GM19397 (cell line): Measurements from ENCODE around the gene NT5C1A.

Experiments used
- ATAC-seq: cut with Tn5 transposase; IDR thresholded peaks from one replicate; pipeline ENCODE4 v1.9.1; 2021; ENCODE audit warnings: mild to moderate bottlenecking, moderate library complexity; ENCODE audit not compliant: unreplicated experiment

Gene NT5C1A

GRCh38 chr1:39671793-39672550, at the start of gene NT5C1A:
Gene NT5C1A, minus strand, starts transcription at chr1:39672107. Its CDS starts 69 bp downstream, at chr1:39672038.
- ATAC-seq, result no peak

- no peak for ATAC-seq
Observed at GRCh38 chr1:39721664-39722063, 49.8 kb upstream of the NT5C1A start.

GRCh38 chr1:39720094-39720999, 48.4 kb upstream of the NT5C1A start:
- no peak for ATAC-seq

DNA sequence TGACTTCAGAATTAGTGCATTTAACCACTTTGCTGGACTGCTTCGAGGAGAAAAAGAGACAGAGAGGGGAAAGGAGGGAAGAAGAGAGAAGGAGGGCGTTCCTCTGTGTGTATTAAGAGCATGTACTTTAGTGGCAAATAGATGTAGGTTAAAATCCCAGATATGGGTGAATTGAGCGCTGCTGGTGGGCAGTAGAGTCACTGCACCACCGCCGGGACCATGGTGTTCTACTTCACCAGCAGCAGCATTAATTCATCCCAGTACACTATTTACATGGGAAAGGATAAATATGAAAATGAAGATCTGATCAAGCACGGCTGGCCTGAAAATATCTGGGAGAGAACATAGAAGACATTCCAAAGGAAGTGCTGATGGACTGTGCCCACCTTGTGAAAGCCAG, 45.9 kb upstream of the NT5C1A start:
- ATAC-seq, result no peak

DNA sequence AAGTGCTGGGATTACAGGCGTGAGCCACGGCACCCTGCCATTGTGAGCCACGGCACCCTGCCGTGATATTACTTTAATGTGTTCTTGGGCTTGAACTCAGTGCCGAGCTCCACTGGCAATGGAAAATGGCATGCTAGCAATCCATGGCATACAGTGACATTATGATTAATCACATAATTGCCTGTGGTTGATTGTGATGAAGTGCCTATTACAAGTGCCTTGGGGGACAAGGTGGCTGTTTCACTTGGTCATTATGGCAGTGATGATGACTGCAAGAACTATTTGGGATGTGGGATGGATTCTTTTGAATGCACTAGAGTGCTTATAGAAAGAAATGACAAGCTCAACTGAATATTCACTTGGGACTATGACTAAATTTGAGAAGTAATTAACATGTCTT, 41.6 kb upstream of the NT5C1A start:
- no peak for ATAC-seq

DNA sequence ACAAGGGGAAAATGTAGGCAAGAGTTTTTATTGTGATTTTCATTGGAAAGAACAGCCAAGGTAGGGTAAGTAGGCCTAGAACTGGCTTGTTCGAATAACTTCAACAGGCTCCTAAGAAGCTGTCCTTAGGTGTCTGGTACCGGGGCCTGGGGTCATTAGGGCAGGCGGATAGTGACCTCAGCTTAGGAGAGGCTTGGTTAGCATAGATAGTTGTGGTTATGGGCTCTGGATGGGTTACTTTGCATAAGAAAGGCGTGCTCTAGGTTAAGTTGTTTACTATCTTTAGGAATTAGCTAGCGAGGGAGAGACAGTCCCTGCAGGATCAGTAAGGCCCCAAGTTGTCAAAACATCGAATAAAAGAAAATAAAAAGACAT, 40.0 kb upstream of the NT5C1A start:
- no peak for ATAC-seq

DNA sequence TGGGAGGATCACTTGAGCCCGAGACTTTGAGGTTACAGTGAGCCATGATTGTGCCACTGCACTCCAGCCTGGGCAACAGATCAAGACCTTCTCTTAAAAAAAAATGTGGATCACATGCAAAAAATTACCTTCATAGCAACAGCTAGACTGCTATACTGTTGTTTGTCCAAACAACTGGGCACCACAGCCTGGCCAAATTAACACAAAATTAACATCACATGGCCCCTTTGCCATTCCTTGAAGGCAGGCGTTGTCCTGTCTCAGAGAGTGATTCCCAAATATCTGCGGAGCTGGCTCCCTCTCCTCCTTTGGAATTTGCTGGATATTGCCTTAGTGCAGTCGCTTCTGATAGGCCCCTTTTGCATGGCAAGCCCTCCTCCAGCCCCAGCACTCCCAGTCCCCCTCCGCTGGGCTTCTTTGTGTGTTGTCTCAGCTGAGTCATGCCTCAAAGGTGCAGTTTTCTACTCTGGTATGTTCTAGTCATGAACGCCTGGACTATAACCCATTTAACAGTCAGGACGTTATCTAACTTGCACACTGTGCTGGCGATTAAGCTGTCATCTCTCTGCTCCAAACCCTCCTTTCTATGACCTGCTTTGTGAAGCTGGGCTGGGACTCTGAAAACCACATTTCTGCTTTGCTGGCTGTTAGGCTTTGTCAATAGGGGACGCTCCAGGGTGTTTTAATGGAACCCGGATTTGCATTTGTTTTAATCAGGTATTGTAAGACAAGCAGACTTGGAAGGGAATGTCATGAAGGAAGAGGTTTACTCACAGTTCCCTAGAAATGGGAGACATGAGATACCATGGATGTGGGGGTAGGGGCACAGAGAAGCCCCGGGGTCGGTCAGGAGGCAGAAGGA, 39.4 kb upstream of the NT5C1A start:
- ATAC-seq, result no peak

- no peak for ATAC-seq
Observed at GRCh38 chr1:39707506-39707905, 35.6 kb upstream of the NT5C1A start.

DNA sequence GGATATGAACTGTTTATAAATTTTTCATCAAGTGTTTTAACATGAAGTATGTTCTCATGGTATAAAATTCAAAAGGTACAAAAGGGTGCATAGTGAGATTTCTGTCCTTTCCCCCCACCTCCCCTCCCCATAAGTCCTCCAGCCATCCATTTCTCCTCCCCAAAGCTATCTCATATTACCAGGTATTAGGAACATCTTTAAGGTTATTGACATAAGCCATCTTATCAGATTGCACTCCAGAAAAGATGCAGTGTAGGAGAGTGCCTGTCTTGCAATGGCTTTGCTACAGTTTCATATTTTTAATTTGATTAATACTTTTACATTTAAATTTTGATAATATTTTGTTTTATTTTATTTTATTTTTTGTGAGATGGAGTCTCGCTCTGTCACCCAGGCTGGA, 32.9 kb upstream of the NT5C1A start:
- ATAC-seq, result no peak

GRCh38 chr1:39701049-39701439, 29.1 kb upstream of the NT5C1A start:
- ATAC-seq, result no peak

- no peak for ATAC-seq
Observed at GRCh38 chr1:39700348-39700747, 28.4 kb upstream of the NT5C1A start.

DNA sequence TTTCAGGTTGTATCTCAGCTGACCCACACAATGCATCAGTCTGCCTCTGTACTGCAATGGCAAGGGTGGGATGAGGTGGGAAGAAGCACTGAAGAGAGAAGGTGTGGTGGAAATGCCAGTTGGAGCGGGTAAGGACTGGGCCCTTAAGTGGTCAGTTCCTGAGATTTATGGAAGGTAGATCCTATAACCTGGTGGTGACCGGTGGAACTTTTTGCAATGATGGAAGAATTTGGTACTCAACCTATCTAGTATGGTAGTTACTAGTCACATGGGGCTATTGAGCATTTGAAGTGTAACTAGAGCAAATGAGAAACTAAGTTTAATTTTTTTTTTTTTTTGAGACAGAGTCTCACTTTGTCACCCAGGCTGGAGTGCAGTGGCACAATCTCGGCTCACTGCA, 27.5 kb upstream of the NT5C1A start:
- no peak for ATAC-seq

DNA sequence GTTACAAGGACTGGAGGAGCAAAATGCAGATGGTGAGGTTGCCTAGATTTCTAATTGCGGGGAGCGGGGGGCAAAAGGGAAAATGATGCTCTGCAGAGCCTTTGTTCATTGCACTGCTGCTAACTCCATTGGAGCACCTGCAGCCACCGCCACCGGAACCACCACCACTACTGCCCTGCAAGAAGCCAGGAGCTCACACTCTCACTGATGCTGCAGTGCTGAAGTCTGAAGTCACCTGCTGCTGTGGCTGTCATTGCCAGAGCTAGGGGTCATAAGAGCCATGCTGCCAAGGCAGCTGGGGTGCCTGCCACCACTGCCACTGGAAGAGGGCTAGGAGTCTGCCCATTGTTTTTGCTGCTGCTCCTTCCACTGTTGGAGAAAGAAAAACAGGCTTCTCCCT, 26.7 kb upstream of the NT5C1A start:
- no peak for ATAC-seq

DNA sequence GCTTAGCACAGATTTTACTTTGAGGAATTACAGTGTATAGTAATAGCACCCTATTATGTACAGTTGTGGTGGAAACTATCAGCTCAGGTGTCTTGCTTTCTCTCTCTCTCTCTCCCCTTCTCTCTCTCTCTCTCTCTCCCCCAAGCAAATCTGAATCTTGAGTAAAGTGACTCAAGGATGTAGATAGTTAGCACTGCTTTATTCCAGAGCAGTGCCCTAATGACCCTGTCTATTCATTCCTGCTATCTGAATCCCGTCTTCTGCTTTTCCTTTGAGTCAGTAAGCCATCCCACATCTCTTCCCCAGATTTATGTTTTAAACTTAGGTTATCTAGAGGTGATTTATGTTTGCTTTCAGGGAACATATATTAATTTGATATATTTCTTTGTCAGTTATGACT, 24.5 kb upstream of the NT5C1A start:
- no peak for ATAC-seq

DNA sequence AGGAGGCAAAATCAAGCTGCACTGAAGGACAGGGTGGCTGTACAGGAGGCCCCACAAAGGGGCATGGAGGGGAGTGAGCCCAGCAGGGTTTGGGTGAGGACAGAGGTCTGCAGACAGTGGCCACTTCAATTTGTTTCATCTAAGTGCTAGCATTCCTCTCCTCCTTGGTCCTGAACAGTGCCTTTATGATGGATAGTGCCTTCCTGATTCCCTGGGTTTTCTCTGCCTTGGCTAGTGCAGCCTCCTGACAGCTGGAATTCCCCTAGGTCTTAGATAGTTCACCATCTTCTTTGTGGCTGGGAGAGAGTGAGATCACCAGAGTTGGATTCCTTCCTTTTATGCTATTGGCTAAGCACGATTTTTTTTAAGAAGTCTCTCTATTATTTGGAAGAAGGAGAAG, 23.1 kb upstream of the NT5C1A start:
- no peak for ATAC-seq

DNA sequence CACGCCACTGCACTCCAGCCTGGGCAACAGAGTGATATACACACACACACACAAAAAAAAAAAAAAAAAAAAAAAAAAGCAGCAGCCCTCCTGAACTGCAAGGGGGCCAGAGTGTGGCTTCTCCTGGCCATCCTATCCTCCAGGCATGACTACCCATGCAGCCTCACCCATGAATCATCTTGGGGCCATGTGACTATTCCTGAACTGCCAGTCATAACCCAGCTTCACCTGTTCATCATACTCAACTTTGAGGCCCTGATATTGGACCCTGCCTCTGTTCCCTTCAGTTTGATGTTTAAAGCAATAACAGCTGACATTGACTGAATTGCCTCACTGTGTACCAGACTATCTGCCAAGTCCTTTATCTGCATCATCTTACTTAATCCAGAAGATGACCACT, 22.1 kb upstream of the NT5C1A start:
- ATAC-seq, result no peak

GRCh38 chr1:39692152-39693074, 20.5 kb upstream of the NT5C1A start:
- ATAC-seq, result no peak

- ATAC-seq, result no peak
Observed at GRCh38 chr1:39691383-39692151, 19.7 kb upstream of the NT5C1A start, which contains the start of gene HPCAL4. Gene HPCAL4, minus strand, starts transcription at chr1:39691433. Its CDS starts 6,830 bp downstream, at chr1:39684603.

DNA sequence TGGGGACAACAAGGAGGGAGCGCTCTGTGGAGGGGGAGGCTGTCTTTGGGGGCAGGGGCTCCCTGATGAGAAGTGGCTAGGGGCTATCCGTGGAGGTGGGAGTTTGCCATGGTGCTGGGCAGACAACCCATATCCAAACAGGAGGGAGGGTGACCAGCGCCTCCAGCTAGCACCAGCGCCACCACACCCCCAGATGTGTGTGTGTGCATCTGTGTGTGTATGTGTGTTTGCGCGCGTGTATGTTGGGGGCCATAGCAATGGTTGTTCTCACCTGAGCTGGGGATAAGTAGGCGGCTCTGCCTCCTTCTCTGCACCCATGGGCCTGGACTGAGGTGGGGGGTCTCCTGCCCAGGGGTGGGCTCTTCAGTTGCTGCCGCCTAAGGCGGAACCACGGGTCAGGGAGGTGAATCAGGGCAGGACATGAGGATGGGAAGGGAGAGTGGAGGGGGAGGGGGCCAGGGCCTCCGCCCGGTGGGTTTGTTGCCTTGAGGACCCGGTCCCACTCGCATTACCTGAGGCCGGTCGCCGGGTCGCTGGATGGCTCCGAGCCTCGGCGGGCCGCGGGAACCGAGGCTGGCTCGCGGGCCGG, 19.0 kb upstream of the NT5C1A start:
- no peak for ATAC-seq
